ENCODE results near the gene WDR59.

- TF ChIP-seq, protein P1, sequence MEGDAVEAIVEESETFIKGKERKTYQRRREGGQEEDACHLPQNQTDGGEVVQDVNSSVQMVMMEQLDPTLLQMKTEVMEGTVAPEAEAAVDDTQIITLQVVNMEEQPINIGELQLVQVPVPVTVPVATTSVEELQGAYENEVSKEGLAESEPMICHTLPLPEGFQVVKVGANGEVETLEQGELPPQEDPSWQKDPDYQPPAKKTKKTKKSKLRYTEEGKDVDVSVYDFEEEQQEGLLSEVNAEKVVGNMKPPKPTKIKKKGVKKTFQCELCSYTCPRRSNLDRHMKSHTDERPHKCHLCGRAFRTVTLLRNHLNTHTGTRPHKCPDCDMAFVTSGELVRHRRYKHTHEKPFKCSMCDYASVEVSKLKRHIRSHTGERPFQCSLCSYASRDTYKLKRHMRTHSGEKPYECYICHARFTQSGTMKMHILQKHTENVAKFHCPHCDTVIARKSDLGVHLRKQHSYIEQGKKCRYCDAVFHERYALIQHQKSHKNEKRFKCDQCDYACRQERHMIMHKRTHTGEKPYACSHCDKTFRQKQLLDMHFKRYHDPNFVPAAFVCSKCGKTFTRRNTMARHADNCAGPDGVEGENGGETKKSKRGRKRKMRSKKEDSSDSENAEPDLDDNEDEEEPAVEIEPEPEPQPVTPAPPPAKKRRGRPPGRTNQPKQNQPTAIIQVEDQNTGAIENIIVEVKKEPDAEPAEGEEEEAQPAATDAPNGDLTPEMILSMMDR (IDR thresholded peaks at IDR 0.05), result peak; percentile 69 to 91 (median 86)
- TF ChIP-seq POLR2A (IDR thresholded peaks at IDR 0.05), result peak; percentile 15 to 56
- peak in 1 of 2 donors; percentile 39 for TF ChIP-seq EP300 (IDR thresholded peaks at IDR 0.05)
Measured at GRCh38 chr16:74998481-74999218, 13.7 kb upstream of the WDR59 start, which contains the start of gene ZNRF1.

Data from tibial nerve (tissue), 4 donors.